ENCODE data around the gene DLGAP4.

DNA sequence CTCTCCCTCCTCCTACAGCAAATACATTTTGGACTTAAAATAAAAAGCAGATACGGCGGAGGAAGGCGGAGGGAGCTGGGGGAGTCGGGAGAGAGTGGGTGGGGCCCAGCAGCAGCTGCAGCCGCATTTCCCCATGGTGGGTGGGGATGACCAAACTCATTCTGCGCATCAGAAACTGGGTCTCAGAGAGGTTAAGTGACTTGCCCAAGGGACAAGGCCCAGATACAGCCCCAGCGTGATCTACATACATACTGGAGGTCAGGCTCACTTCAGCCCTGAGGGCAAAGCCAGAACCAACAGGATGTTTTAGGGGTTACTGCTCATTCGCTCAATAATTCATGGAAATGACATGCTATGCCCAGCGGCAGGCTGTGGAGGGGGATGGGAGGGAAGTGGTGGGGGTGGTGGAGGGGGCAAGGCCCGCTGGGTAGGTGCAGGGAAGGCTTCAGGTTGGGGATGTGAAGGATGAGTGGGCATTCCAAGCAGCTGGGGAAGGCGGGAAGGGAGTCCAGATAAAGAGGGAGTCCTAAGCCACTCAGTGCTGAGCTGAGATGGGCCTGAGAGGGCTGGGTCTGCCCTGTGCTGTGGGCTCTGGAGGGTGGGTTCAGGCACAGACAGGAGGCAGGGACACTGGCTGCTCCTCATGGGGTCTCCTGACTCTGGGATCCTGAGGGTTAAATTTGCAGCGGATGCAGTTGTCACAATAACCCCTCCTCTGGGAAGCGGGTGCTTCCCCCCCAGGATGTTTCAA lies 31.0 kb downstream of the DLGAP4 start:
- TF ChIP-seq POLR2AphosphoS5 (IDR thresholded peaks at IDR 0.05; ENCODE audit: low read depth, low read length) = no peak
- TF ChIP-seq CTCF (IDR thresholded peaks at IDR 0.05) = no peak
- TF ChIP-seq TAF1 (IDR thresholded peaks at IDR 0.05; ENCODE audit: borderline replicate concordance, low read depth, low read length) = no peak
- no peak for TF ChIP-seq EP300 (IDR thresholded peaks at IDR 0.05; ENCODE audit: borderline replicate concordance in 1 of 2, low read depth in 1 of 2, low read length in 1 of 2)
- no peak for TF ChIP-seq FOSL2 (IDR thresholded peaks at IDR 0.05; ENCODE audit: borderline replicate concordance, low read depth)
- no peak for TF ChIP-seq SMC3 (IDR thresholded peaks at IDR 0.05; ENCODE audit: low read depth, low read length)
- TF ChIP-seq EZH2phosphoT487 (IDR thresholded peaks at IDR 0.05; ENCODE audit: borderline replicate concordance, low read depth) = no peak
- TF ChIP-seq ZBTB33 (IDR thresholded peaks at IDR 0.05; ENCODE audit: borderline replicate concordance, low read depth) = no peak
- no peak for TF ChIP-seq NFIC (IDR thresholded peaks at IDR 0.05; ENCODE audit: borderline replicate concordance)
- TF ChIP-seq JUND (IDR thresholded peaks at IDR 0.05) = no peak
- no peak for TF ChIP-seq TEAD4 (IDR thresholded peaks at IDR 0.05; ENCODE audit: borderline replicate concordance, insufficient read depth)
- TF ChIP-seq YY1 (IDR thresholded peaks at IDR 0.05; ENCODE audit: low read depth) = no peak
- TF ChIP-seq RAD21 (IDR thresholded peaks at IDR 0.05; ENCODE audit: low read length) = no peak

All from SK-N-SH (cell line).